Measurements from ENCODE around the gene THBD.

The THBD gene

GRCh38 chr20:23010096-23010495 lies 39.4 kb downstream of the THBD start:
- no peak for DNase-seq (ENCODE audit: low read depth)

GRCh38 chr20:23009636-23010035 lies 39.8 kb downstream of the THBD start:
- DNase-seq (ENCODE audit: low read depth), result no peak

- no peak for DNase-seq (ENCODE audit: low read depth)
These were observed 40.8 kb downstream of the THBD start for GRCh38 chr20:23008667-23009066.

GRCh38 chr20:23007886-23008655 lies 41.4 kb downstream of the THBD start:
- no peak for DNase-seq (ENCODE audit: low read depth)

- no peak for DNase-seq (ENCODE audit: low read depth)
These were observed 42.0 kb downstream of the THBD start for GRCh38 chr20:23007462-23007861.

GRCh38 chr20:23005776-23006175 lies 43.7 kb downstream of the THBD start:
- no peak for DNase-seq (ENCODE audit: low read depth)

GRCh38 chr20:23003881-23004460 lies 45.5 kb downstream of the THBD start:
- no peak for DNase-seq (ENCODE audit: low read depth)

GRCh38 chr20:23003077-23003635 lies 46.3 kb downstream of the THBD start:
- no peak for DNase-seq (ENCODE audit: low read depth)

GRCh38 chr20:23002276-23002675 lies 47.2 kb downstream of the THBD start:
- no peak for DNase-seq (ENCODE audit: low read depth)

GRCh38 chr20:23000232-23000947 lies 49.1 kb downstream of the THBD start:
- no peak for DNase-seq (ENCODE audit: low read depth)

- no peak for DNase-seq (ENCODE audit: low read depth)
These were observed 49.7 kb downstream of the THBD start for GRCh38 chr20:22999756-23000155.

- DNase-seq (ENCODE audit: low read depth), result no peak
These were observed 51.0 kb downstream of the THBD start for GRCh38 chr20:22998476-22998875.

- DNase-seq (ENCODE audit: low read depth), result no peak
These were observed 53.5 kb downstream of the THBD start for GRCh38 chr20:22995923-22996322.
